ENCODE measurements around the gene FBXL20. TPM values are rescaled to one million over a fixed set of nuclear protein-coding genes. Genes with fewer than 3 reads are reported as not detected.
"Not testable (repeated sequence)": the region's sequence is repeated elsewhere in the genome, so short reads cannot be mapped to it uniquely, and the experiment has no call there.

The FBXL20 gene
- total and polyA plus RNA-seq, 4 donors, result 3.2 to 31.7 (median 11.5) TPM

GRCh38 chr17:39294060-39294459 lies 107.4 kb downstream of the FBXL20 start:
- Histone ChIP-seq H3K4me1 (ENCODE audit: control insufficient read depth in 5 of 5, insufficient read depth in 5 of 5, low read length in 5 of 5) (no peaks in the 10 kb centered on the region), H3K9me3 (ENCODE audit: control insufficient read depth in 4 of 4, insufficient read depth in 3 of 4, low read length in 3 of 4) (no peaks in the 10 kb centered on the region), H3K9ac (ENCODE audit: insufficient read depth in 1 of 2, low read length in 2 of 2) (no peak overlapping the region), H3K27ac (ENCODE audit: low read depth in 1 of 2, low read length in 1 of 2) (no peak overlapping the region), H3K27me3 (ENCODE audit: control insufficient read depth in 3 of 3, insufficient read depth in 3 of 3, low read length in 2 of 3) (no peaks in the 10 kb centered on the region), H3K4me3 (no peak overlapping the region), H3K36me3 (ENCODE audit: control insufficient read depth in 4 of 4, insufficient read depth in 4 of 4, low read length in 4 of 4) (peaks cover 0 to 17% (median 7%) of the 10 kb centered on the region in 4 donors)
- no peak for TF ChIP-seq CTCF (IDR thresholded peaks at IDR 0.05; ENCODE audit: control extremely low read depth, extremely low read depth)
- no peak for DNase-seq
- ATAC-seq (ENCODE audit: insufficient read depth, low FRiP score), result no peak

- H3K27me3 ChIP-seq (ENCODE audit: control insufficient read depth in 3 of 3, insufficient read depth in 3 of 3, low read length in 2 of 3); ATAC-seq (ENCODE audit: insufficient read depth, low FRiP score); H3K9ac ChIP-seq (ENCODE audit: insufficient read depth in 1 of 2, low read length in 2 of 2); H3K36me3 ChIP-seq (ENCODE audit: control insufficient read depth in 4 of 4, insufficient read depth in 4 of 4, low read length in 4 of 4); H3K4me1 ChIP-seq (ENCODE audit: control insufficient read depth in 5 of 5, insufficient read depth in 5 of 5, low read length in 5 of 5); DNase-seq; H3K4me3 ChIP-seq; H3K9me3 ChIP-seq (ENCODE audit: control insufficient read depth in 4 of 4, insufficient read depth in 3 of 4, low read length in 3 of 4); H3K27ac ChIP-seq (ENCODE audit: low read depth in 1 of 2, low read length in 1 of 2): not testable (repeated sequence)
- 97% methylated on average over 8 of the region's 8 CpGs for WGBS, 2 donors
Observed at GRCh38 chr17:39292546-39292945, 108.9 kb downstream of the FBXL20 start.

GRCh38 chr17:39286513-39286912 lies 114.9 kb downstream of the FBXL20 start:
- not testable (repeated sequence) for H3K4me1 ChIP-seq (ENCODE audit: control insufficient read depth in 5 of 5, insufficient read depth in 5 of 5, low read length in 5 of 5); DNase-seq; H3K4me3 ChIP-seq; ATAC-seq (ENCODE audit: insufficient read depth, low FRiP score); H3K36me3 ChIP-seq (ENCODE audit: control insufficient read depth in 4 of 4, insufficient read depth in 4 of 4, low read length in 4 of 4); H3K27ac ChIP-seq (ENCODE audit: low read depth in 1 of 2, low read length in 1 of 2); H3K9me3 ChIP-seq (ENCODE audit: control insufficient read depth in 4 of 4, insufficient read depth in 3 of 4, low read length in 3 of 4); H3K27me3 ChIP-seq (ENCODE audit: control insufficient read depth in 3 of 3, insufficient read depth in 3 of 3, low read length in 2 of 3); H3K9ac ChIP-seq (ENCODE audit: insufficient read depth in 1 of 2, low read length in 2 of 2)
- 81 to 90% methylated on average over 3 of the region's 3 CpGs for WGBS, 2 donors

GRCh38 chr17:39284685-39285084 lies 116.7 kb downstream of the FBXL20 start:
- DNase-seq (peak in 1 of 3 donors; percentile 10), ATAC-seq (ENCODE audit: insufficient read depth, low FRiP score) (no peak)
- Histone ChIP-seq H3K27me3 (ENCODE audit: control insufficient read depth in 3 of 3, insufficient read depth in 3 of 3, low read length in 2 of 3) (no peaks in the 10 kb centered on the region), H3K4me3 (no peak overlapping the region), H3K4me1 (ENCODE audit: control insufficient read depth in 5 of 5, insufficient read depth in 5 of 5, low read length in 5 of 5) (peaks cover 0 to 3% (median 0%) of the 10 kb centered on the region in 5 donors), H3K27ac (ENCODE audit: low read depth in 1 of 2, low read length in 1 of 2) (no peak overlapping the region), H3K36me3 (ENCODE audit: control insufficient read depth in 4 of 4, insufficient read depth in 4 of 4, low read length in 4 of 4) (peaks cover 2 to 14% (median 3%) of the 10 kb centered on the region in 4 donors), H3K9me3 (ENCODE audit: control insufficient read depth in 4 of 4, insufficient read depth in 3 of 4, low read length in 3 of 4) (no peaks in the 10 kb centered on the region), H3K9ac (ENCODE audit: insufficient read depth in 1 of 2, low read length in 2 of 2) (no peak overlapping the region)
- no peak for TF ChIP-seq CTCF (IDR thresholded peaks at IDR 0.05; ENCODE audit: control extremely low read depth, extremely low read depth)
- WGBS, 2 donors, result 81 to 98% methylated on average over 5 of the region's 5 CpGs

GRCh38 chr17:39283896-39284295 lies 117.5 kb downstream of the FBXL20 start:
- no peak for ATAC-seq (ENCODE audit: insufficient read depth, low FRiP score)
- no peaks in the 10 kb centered on the region for H3K27me3 ChIP-seq (ENCODE audit: control insufficient read depth in 3 of 3, insufficient read depth in 3 of 3, low read length in 2 of 3)
- peaks cover 2 to 18% (median 4%) of the 10 kb centered on the region in 4 donors for H3K36me3 ChIP-seq (ENCODE audit: control insufficient read depth in 4 of 4, insufficient read depth in 4 of 4, low read length in 4 of 4)
- no peak overlapping the region for H3K27ac ChIP-seq (ENCODE audit: low read depth in 1 of 2, low read length in 1 of 2)
- no peak for TF ChIP-seq CTCF (IDR thresholded peaks at IDR 0.05; ENCODE audit: control extremely low read depth, extremely low read depth)
- H3K9ac ChIP-seq (ENCODE audit: insufficient read depth in 1 of 2, low read length in 2 of 2), result no peak overlapping the region
- no peak for DNase-seq
- H3K4me1 ChIP-seq (ENCODE audit: control insufficient read depth in 5 of 5, insufficient read depth in 5 of 5, low read length in 5 of 5), result peaks cover 0 to 3% (median 0%) of the 10 kb centered on the region in 5 donors
- H3K9me3 ChIP-seq (ENCODE audit: control insufficient read depth in 4 of 4, insufficient read depth in 3 of 4, low read length in 3 of 4), result no peaks in the 10 kb centered on the region
- no peak overlapping the region for H3K4me3 ChIP-seq
- WGBS, 2 donors, result 68 to 80% methylated on average over 1 of the region's 1 CpG
